WERI-Rb-1 (cell line): Measurements from ENCODE around the gene NKAPD1.

ENCODE experiments used
- DNase-seq: peaks from one replicate; pipeline ENCODE4 v3.0.0-alpha.2; 2020
- H3K27ac ChIP-seq: fragments of 250-450 bp; sonication (Bioruptor Pico); 2 replicates; pipeline ENCODE4 v1.5.1; 2020; ENCODE audit warnings: mild to moderate bottlenecking, moderate library complexity
- H3K27me3 ChIP-seq: fragments of 250-450 bp; sonication (Bioruptor Pico); 2 replicates; pipeline ENCODE4 v1.5.1; 2021; ENCODE audit warnings: mild to moderate bottlenecking, low read depth, moderate library complexity; ENCODE audit not compliant: insufficient read depth, severe bottlenecking
- H3K36me3 ChIP-seq: fragments of 250-450 bp; sonication (Bioruptor Pico); 2 replicates; pipeline ENCODE4 v1.5.1; 2020; ENCODE audit warnings: mild to moderate bottlenecking, moderate library complexity
- H3K4me3 ChIP-seq: 2 replicates; pipeline ENCODE4 v1.5.1; 2011; ENCODE audit warnings: low read depth, mild to moderate bottlenecking, control low read depth, low read length
- H3K9me3 ChIP-seq: fragments of 250-450 bp; sonication (Bioruptor Pico); 2 replicates; pipeline ENCODE4 v1.5.1; 2021; ENCODE audit warnings: mild to moderate bottlenecking, moderate library complexity; ENCODE audit not compliant: severe bottlenecking
- CTCF ChIP-seq: IDR thresholded peaks from 2 replicates; pipeline ENCODE4 v1.5.1; 2011; ENCODE audit warnings: low read depth, mild to moderate bottlenecking, control low read depth, inconsistent platforms, low read length

NKAPD1 gene

DNA sequence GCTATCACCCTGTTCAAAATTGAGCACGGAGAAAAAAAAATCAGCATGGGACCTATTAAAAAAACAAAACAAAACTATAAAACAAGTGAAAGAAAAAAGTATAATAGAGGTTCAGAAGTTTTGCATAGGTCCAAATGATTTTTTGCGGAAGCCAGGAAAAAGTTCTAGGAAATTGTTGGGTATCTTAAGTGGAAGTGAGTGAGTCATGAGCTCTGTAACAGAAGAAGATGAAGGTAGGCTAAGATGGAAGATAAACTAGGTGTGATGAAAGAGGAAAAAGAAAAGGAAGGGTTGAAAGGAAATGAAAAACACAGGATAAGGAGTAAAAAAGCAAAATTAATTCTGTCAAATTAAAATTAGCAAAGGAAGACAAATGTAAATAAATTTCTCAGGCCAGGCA is 40.4 kb downstream of the NKAPD1 start:
- Histone ChIP-seq H3K27me3 (no peaks in the 10 kb centered on the region), H3K9me3 (no peaks in the 10 kb centered on the region), H3K4me3 (no peak overlapping the region), H3K36me3 (no peaks in the 10 kb centered on the region), H3K27ac (no peak overlapping the region)
- no peak for DNase-seq
- TF ChIP-seq CTCF: no peak

DNA sequence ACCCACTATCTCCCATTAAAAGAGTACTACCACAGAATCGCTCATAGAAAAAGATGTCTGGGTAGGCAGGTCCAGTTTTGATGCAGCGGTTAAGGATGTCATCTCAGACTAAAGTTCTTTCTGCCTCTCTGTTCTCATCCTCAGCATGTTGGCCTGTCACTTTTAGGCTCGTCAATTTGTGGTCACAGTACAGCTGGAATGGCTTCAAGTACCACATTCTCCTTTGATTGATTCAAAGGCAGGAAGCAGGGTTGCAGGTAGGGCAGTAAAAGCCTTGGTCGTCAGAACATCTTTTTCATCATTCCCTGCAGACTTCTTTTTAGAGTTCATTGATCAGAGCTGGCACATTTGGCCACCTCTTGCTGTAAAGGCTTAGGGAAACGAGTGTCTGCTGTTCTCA is 41.3 kb downstream of the NKAPD1 start:
- no peak for TF ChIP-seq CTCF
- DNase-seq: no peak
- no peak overlapping the region for H3K27ac ChIP-seq

DNA sequence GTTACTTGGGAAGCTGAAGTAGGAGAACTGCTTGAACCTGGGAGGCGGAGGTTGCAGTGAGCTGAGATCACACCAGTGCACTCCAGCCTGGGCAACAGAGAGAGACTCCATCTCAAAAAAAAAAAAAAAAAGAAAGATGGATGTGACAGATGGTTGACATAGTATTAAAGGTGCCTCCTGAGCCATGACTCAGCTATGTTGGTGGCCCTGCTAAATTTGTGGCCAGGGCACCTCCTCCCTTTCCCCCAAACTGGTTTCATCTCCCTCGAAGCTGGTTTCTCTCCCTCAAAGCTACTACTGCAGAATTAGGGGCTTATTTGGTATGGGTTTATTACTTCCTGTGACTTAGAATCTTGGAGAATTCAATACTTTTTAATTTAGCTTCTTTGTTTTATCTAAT is 44.1 kb downstream of the NKAPD1 start:
- H3K27me3 ChIP-seq: no peaks in the 10 kb centered on the region
- H3K36me3 ChIP-seq: no peaks in the 10 kb centered on the region
- no peak for DNase-seq
- H3K4me3 ChIP-seq: no peak overlapping the region
- no peak overlapping the region for H3K27ac ChIP-seq
- TF ChIP-seq CTCF: no peak
- no peaks in the 10 kb centered on the region for H3K9me3 ChIP-seq

More for the DNA sequence above, 41.3 kb downstream of the NKAPD1 start:
- Histone ChIP-seq H3K27me3 (no peaks in the 10 kb centered on the region), H3K9me3 (no peaks in the 10 kb centered on the region), H3K36me3 (no peaks in the 10 kb centered on the region), H3K4me3 (no peak overlapping the region)

DNA sequence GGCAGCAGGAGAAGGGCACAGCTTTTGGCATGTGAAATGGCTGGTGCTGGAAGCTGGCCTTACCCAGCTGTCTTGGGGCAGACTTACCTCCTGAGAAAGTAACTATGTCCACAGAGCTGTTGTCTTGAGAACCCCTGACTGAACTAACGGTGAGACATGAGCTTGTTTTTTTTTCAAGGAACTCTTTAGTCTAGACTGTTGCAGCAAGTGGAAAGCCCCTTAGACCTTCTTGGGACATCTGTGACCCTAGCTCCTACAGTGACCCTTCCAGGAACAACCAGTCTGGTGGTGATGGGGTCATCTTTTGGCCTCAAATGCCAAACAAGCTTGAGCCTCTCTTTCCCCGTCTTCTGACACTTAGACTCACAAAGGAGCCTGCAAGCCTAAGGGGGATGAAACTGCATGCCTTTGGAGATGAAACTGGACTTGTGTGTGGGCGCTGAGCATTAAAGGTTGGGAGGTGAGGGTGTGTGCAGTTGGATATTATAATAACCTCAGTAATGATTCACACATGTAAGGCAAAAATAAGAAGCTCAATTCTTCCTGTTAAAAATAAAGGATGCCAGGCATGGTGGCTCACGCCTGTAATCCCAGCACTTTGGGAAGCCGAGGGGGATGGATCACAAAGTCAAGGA is 48.0 kb downstream of the NKAPD1 start:
- DNase-seq: no peak
- Histone ChIP-seq H3K4me3 (no peak overlapping the region), H3K36me3 (no peaks in the 10 kb centered on the region), H3K9me3 (no peaks in the 10 kb centered on the region), H3K27me3 (no peaks in the 10 kb centered on the region), H3K27ac (no peak overlapping the region)
- no peak for TF ChIP-seq CTCF

- Histone ChIP-seq H3K27ac (no peak overlapping the region), H3K36me3 (no peaks in the 10 kb centered on the region), H3K4me3 (no peak overlapping the region), H3K9me3 (no peaks in the 10 kb centered on the region), H3K27me3 (no peaks in the 10 kb centered on the region)
- no peak for DNase-seq
- no peak for TF ChIP-seq CTCF
Measured at GRCh38 chr11:112123129-112123528, 49.0 kb downstream of the NKAPD1 start.

DNA sequence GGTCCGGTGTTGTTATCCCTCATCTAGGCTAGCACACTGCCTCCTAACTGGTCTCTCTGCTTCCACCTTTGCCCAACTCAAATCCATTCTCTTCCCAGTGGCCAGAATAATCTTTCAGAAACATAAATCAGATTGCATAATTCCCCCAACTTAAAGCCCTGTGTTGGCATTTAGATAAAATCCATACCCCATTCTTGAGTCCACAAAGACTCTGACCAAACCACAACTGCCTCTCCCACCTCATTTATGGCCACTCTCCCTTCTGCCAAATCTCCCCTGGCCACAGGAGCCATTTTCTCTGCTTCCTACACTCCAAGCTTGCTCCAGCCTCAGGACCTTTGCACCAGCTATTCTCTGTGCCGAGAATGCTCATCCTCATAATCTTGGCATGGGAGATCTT is 53.0 kb downstream of the NKAPD1 start:
- Histone ChIP-seq H3K27ac (no peak overlapping the region), H3K4me3 (no peak overlapping the region), H3K27me3 (no peaks in the 10 kb centered on the region), H3K9me3 (no peaks in the 10 kb centered on the region), H3K36me3 (no peaks in the 10 kb centered on the region)
- DNase-seq: no peak
- TF ChIP-seq CTCF: no peak
